Measurements from ENCODE around the gene KRT5.
"Not testable (repeated sequence)": the region's sequence is repeated elsewhere in the genome, so short reads cannot be mapped to it uniquely, and the experiment has no call there.

The KRT5 gene

GRCh38 chr12:52518574-52519386, 1.4 kb downstream of the KRT5 start:
- DNase-seq: no peak

- DNase-seq: no peak
These were observed 2.3 kb downstream of the KRT5 start for GRCh38 chr12:52517888-52518287.

- DNase-seq: no peak
These were observed 3.0 kb downstream of the KRT5 start for GRCh38 chr12:52517005-52517835.

GRCh38 chr12:52515927-52516831, 4.0 kb downstream of the KRT5 start:
- no peak for DNase-seq

- no peak for DNase-seq
These were observed 4.9 kb downstream of the KRT5 start for GRCh38 chr12:52515319-52515646.

- no peak for DNase-seq
These were observed 5.5 kb downstream of the KRT5 start for GRCh38 chr12:52514471-52515318.

- DNase-seq: no peak
These were observed 6.5 kb downstream of the KRT5 start for GRCh38 chr12:52513736-52514135.

GRCh38 chr12:52508211-52508610, 12.0 kb downstream of the KRT5 start:
- no peak for DNase-seq

GRCh38 chr12:52506858-52507715, 13.1 kb downstream of the KRT5 start:
- no peak for DNase-seq

- no peak for DNase-seq
These were observed 17.3 kb downstream of the KRT5 start for GRCh38 chr12:52502877-52503276.

- no peak for DNase-seq
These were observed 18.7 kb downstream of the KRT5 start for GRCh38 chr12:52501490-52501889.

- DNase-seq: not testable (repeated sequence)
These were observed 19.6 kb downstream of the KRT5 start for GRCh38 chr12:52500574-52500973.

- no peak for DNase-seq
These were observed 20.2 kb downstream of the KRT5 start for GRCh38 chr12:52499806-52500560.

GRCh38 chr12:52498946-52499345, 21.2 kb downstream of the KRT5 start:
- DNase-seq: no peak

GRCh38 chr12:52497975-52498374, 22.2 kb downstream of the KRT5 start:
- no peak for DNase-seq

GRCh38 chr12:52496590-52497071, 23.6 kb downstream of the KRT5 start:
- no peak for DNase-seq

GRCh38 chr12:52496054-52496453, 24.1 kb downstream of the KRT5 start:
- DNase-seq: no peak

GRCh38 chr12:52495389-52495788, 24.8 kb downstream of the KRT5 start:
- DNase-seq: no peak

- no peak for DNase-seq
These were observed 25.7 kb downstream of the KRT5 start for GRCh38 chr12:52494518-52494917.

GRCh38 chr12:52494100-52494499, 26.1 kb downstream of the KRT5 start:
- no peak for DNase-seq
